ENCODE results near the gene TBCD.

DNA sequence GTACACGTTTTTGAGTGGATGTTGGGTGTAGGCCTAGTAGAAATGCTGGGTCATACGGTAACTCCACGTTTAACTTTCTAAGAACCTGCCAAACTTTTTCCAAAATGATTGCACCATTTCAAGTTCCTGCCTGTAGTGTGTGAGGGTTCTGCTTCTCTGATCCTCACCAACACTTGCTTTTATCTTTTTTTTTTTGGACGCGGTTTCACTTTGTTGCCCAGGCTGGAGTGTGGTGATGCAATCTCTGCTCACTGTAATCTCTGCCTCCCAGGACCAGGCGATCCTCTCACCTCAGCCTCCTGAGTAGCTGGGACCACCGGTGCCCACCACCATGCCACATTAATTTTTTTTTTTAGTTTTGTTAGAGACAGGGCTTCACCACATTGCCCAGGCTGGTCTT, 64.5 kb downstream of the TBCD start:
- no peak for TF ChIP-seq ZBTB21 (CRISPR knock-in tag; IDR thresholded peaks at IDR 0.05; ENCODE audit: borderline replicate concordance)
- no peak for TF ChIP-seq ZNF425 (CRISPR knock-in tag; conservative IDR thresholded peaks at IDR 0.05)
